H1 (cell line): Measurements from ENCODE around the gene GALNT7. TPM values are rescaled to one million over a fixed set of nuclear protein-coding genes. Genes with fewer than 3 reads are reported as not detected.

Experiments
- CTCF ChIA-PET: fragments of 300-600 bp; sonication (Branson Sonifier 250); formaldehyde crosslinking; loops from one replicate; lab custom pipeline; 2021; ENCODE audit not compliant: partially characterized antibody; lab: Charles Lee
- POLR2A ChIA-PET: fragments of 300-600 bp; sonication (Branson Sonifier 250); formaldehyde crosslinking; loops from one replicate; lab custom pipeline; 2021; ENCODE audit warnings: inconsistent platforms; ENCODE audit not compliant: partially characterized antibody; lab: Charles Lee
- DNase-seq, 2 experiments: peaks; one replicate each; pipeline versions ENCODE4 v3.0.0 to v3.0.0-alpha.2; 2010 to 2022; ENCODE audit warnings: low spot score in 2 of 2, low read depth in 1 of 2, mixed read lengths in 1 of 2
- FAIRE-seq: peaks from 2 replicates; lab custom pipeline; 2011; peaks lifted over from hg19 to GRCh38; lab: Jason Lieb, UNC
- H2AFZ ChIP-seq: 2 replicates; pipeline ENCODE4 v1.8.1; 2012; ENCODE audit warnings: low read length, inconsistent platforms
- H2AK5ac ChIP-seq: 2 replicates; pipeline ENCODE4 v1.6.1; 2013; ENCODE audit warnings: low read depth, low read length
- H2BK120ac ChIP-seq: replicated peaks from 2 replicates; pipeline ENCODE3; 2013; ENCODE audit warnings: low read depth, low read length, inconsistent platforms
- H2BK12ac ChIP-seq: 2 replicates; pipeline ENCODE4 v1.6.1; 2013; ENCODE audit warnings: low read depth, low read length
- H2BK15ac ChIP-seq: 2 replicates; pipeline ENCODE4 v1.6.1; 2013; ENCODE audit warnings: low read length
- H2BK20ac ChIP-seq: 2 replicates; pipeline ENCODE4 v1.6.1; 2013; ENCODE audit warnings: low read length
- H2BK5ac ChIP-seq: 2 replicates; pipeline ENCODE4 v1.6.1; 2013; ENCODE audit warnings: low read depth, low read length
- H3K14ac ChIP-seq: 2 replicates; pipeline ENCODE4 v1.6.1; 2013; ENCODE audit warnings: inconsistent platforms; ENCODE audit not compliant: insufficient read length
- H3K18ac ChIP-seq: 2 replicates; pipeline ENCODE4 v1.6.1; 2013; ENCODE audit warnings: low read length; ENCODE audit errors: extremely low read depth
- H3K23ac ChIP-seq: 2 replicates; pipeline ENCODE4 v1.6.1; 2013; ENCODE audit warnings: inconsistent platforms; ENCODE audit not compliant: insufficient read length
- H3K23me2 ChIP-seq: 2 replicates; pipeline ENCODE4 v1.6.1; 2013; ENCODE audit warnings: low read depth, low read length
- H3K27ac ChIP-seq: 2 replicates; pipeline ENCODE4 v1.6.1; 2011; ENCODE audit warnings: low read depth, low read length, inconsistent platforms
- H3K27me3 ChIP-seq, 4 experiments: replicated peaks in 1 of 4; 1 replicate in 1 of 4; 2 replicates in 3 of 4; pipeline versions ENCODE4 v1.6.1 to v1.8.1; 2011 to 2013; ENCODE audit warnings: low read length in 3 of 4, mild to moderate bottlenecking in 3 of 4, inconsistent platforms in 2 of 4, mixed read lengths in 2 of 4, moderate library complexity in 1 of 4; ENCODE audit not compliant: control insufficient read depth in 3 of 4, insufficient read depth in 3 of 4; ENCODE audit errors: extremely low read depth in 1 of 4
- H3K36me3 ChIP-seq, 4 experiments: 2 replicates each; pipeline versions ENCODE4 v1.6.1 to v1.8.1; 2011 to 2013; ENCODE audit warnings: mild to moderate bottlenecking in 4 of 4, low read length in 3 of 4, moderate library complexity in 2 of 4, control low read depth in 1 of 4, inconsistent platforms in 1 of 4; ENCODE audit not compliant: insufficient read depth in 4 of 4, control insufficient read depth in 2 of 4
- H3K4ac ChIP-seq: replicated peaks from 2 replicates; pipeline ENCODE3; 2013; ENCODE audit warnings: low read length, low read depth, mixed read lengths, inconsistent platforms; ENCODE audit not compliant: insufficient read length
- H3K4me1 ChIP-seq, 4 experiments: replicated peaks in 1 of 4; 1 replicate in 1 of 4; 2 replicates in 3 of 4; pipeline versions ENCODE4 v1.6.1 to v1.8.1; 2011 to 2013; ENCODE audit warnings: low read length in 3 of 4, inconsistent platforms in 2 of 4, mixed read lengths in 1 of 4; ENCODE audit not compliant: insufficient read depth in 4 of 4, control insufficient read depth in 3 of 4
- H3K4me2 ChIP-seq, 2 experiments: 2 replicates each; pipeline versions ENCODE4 v1.6.1 to v1.8.1; 2011 to 2013; ENCODE audit warnings: low read depth in 2 of 2, low read length in 2 of 2, control low read depth in 1 of 2, inconsistent platforms in 1 of 2, mild to moderate bottlenecking in 1 of 2; ENCODE audit not compliant: insufficient read depth in 1 of 2
- H3K4me3 ChIP-seq, 4 experiments: fragments of 200-600, 300-600 bp in 1 of 4; sonication (generic), shearing (Covaris generic), sonication (Bioruptor Twin) in 1 of 4; 2 replicates each; pipeline versions ENCODE4 v1.5.1 to v1.8.1; 2011 to 2016; ENCODE audit warnings: low read length in 4 of 4, low read depth in 3 of 4, control low read depth in 2 of 4, inconsistent platforms in 2 of 4, mild to moderate bottlenecking in 2 of 4, mixed read lengths in 1 of 4, moderate library complexity in 1 of 4; ENCODE audit not compliant: insufficient read depth in 2 of 4; ENCODE audit errors: extremely low read depth in 1 of 4
- H3K56ac ChIP-seq: replicated peaks from 2 replicates; pipeline ENCODE3; 2013; ENCODE audit warnings: low read depth, mild to moderate bottlenecking, mixed read lengths, low read length, inconsistent platforms; ENCODE audit not compliant: insufficient read length
- H3K79me1 ChIP-seq: 2 replicates; pipeline ENCODE4 v1.6.1; 2013; ENCODE audit warnings: low read depth, low read length, control low read depth
- H3K79me2 ChIP-seq, 2 experiments: 2 replicates each; pipeline versions ENCODE4 v1.6.1 to v1.8.1; 2012 to 2013; ENCODE audit warnings: low read length in 2 of 2, mild to moderate bottlenecking in 2 of 2, inconsistent platforms in 1 of 2; ENCODE audit not compliant: insufficient read depth in 2 of 2, control insufficient read depth in 1 of 2
- H3K9ac ChIP-seq, 4 experiments: replicated peaks in 1 of 4; 1 replicate in 1 of 4; 2 replicates in 3 of 4; pipeline versions ENCODE4 v1.6.1 to v1.8.1; 2011 to 2013; ENCODE audit warnings: low read depth in 3 of 4, low read length in 3 of 4, control low read depth in 2 of 4, mild to moderate bottlenecking in 2 of 4, moderate library complexity in 2 of 4, inconsistent platforms in 1 of 4; ENCODE audit errors: extremely low read depth in 1 of 4
- H3K9me3 ChIP-seq, 2 experiments: 2 replicates each; pipeline versions ENCODE4 v1.6.1 to v1.8.1; 2012 to 2013; ENCODE audit warnings: mild to moderate bottlenecking in 2 of 2, moderate library complexity in 2 of 2, control low read depth in 1 of 2, inconsistent platforms in 1 of 2, low read depth in 1 of 2, low read length in 1 of 2, mixed read lengths in 1 of 2; ENCODE audit not compliant: insufficient read depth in 2 of 2
- H4K20me1 ChIP-seq, 2 experiments: replicated peaks in 1 of 2; 2 replicates each; pipeline versions ENCODE3 to v1.8.1; 2011 to 2013; ENCODE audit warnings: inconsistent platforms in 2 of 2, low read length in 2 of 2, mild to moderate bottlenecking in 1 of 2; ENCODE audit not compliant: insufficient read depth in 2 of 2, control insufficient read depth in 1 of 2
- H4K5ac ChIP-seq: 2 replicates; pipeline ENCODE4 v1.6.1; 2013; ENCODE audit warnings: low read length, low read depth, mixed read lengths, inconsistent platforms; ENCODE audit not compliant: insufficient read length
- H4K8ac ChIP-seq: 2 replicates; pipeline ENCODE4 v1.8.0; 2013; ENCODE audit warnings: mild to moderate bottlenecking, moderate library complexity, low read length, inconsistent platforms; ENCODE audit not compliant: insufficient read depth; ENCODE audit errors: extremely low read depth
- H4K91ac ChIP-seq: replicated peaks from 2 replicates; pipeline ENCODE3; 2013; ENCODE audit warnings: low read length, mixed read lengths, inconsistent platforms; ENCODE audit not compliant: insufficient read length
- BACH1 ChIP-seq: IDR thresholded peaks from 2 replicates; pipeline ENCODE4 v1.6.1; 2012; ENCODE audit warnings: low read length, improper control_type of control experiment
- BCL11A ChIP-seq, 2 experiments: IDR thresholded peaks; one replicate each; pipeline ENCODE4 v1.6.1; 2011; ENCODE audit warnings: low read depth in 2 of 2, low read length in 2 of 2, mild to moderate bottlenecking in 2 of 2
- E2F6 ChIP-seq: IDR thresholded peaks from 2 replicates; pipeline ENCODE4 v1.6.1; 2012; ENCODE audit warnings: inconsistent platforms
- EGR1 ChIP-seq: IDR thresholded peaks from 2 replicates; pipeline ENCODE4 v1.6.1; 2011; ENCODE audit warnings: low read depth, low read length, borderline replicate concordance
- EP300 ChIP-seq, 2 experiments: IDR thresholded peaks; 1 replicate in 1 of 2; 2 replicates in 1 of 2; pipeline ENCODE4 v1.6.1; 2011 to 2012; ENCODE audit warnings: low read depth in 2 of 2, low read length in 2 of 2, mild to moderate bottlenecking in 2 of 2, borderline replicate concordance in 1 of 2, inconsistent platforms in 1 of 2, moderate library complexity in 1 of 2
- HDAC6 ChIP-seq: IDR thresholded peaks from one replicate; pipeline ENCODE4 v1.7.1; 2012; ENCODE audit warnings: low read depth, mild to moderate bottlenecking, inconsistent platforms, low read length, moderate library complexity
- JUN ChIP-seq: IDR thresholded peaks from 2 replicates; pipeline ENCODE4 v1.6.1; 2011; ENCODE audit warnings: low read depth, mild to moderate bottlenecking, improper control_type of control experiment, low read length
- KDM1A ChIP-seq: fragments of 200-600, 300-600 bp; sonication (generic); IDR thresholded peaks from 2 replicates; pipeline ENCODE4 v1.7.1; 2016; ENCODE audit warnings: mild to moderate bottlenecking, low read length, borderline replicate concordance
- TAF1 ChIP-seq: IDR thresholded peaks from 2 replicates; pipeline ENCODE4 v1.6.1; 2011; ENCODE audit warnings: mild to moderate bottlenecking, low read depth, low read length
- ZNF274 ChIP-seq: IDR thresholded peaks from 2 replicates; pipeline ENCODE4 v1.7.0; 2012; ENCODE audit warnings: low read length, borderline replicate concordance; ENCODE audit errors: extremely low read depth
- WGBS, 2 experiments: shearing (Covaris generic) in 1 of 2; methylation state at CpG; one replicate each; pipeline versions ENCODE4 v1.1.6 to v1.1.7; 2013 to 2015; ENCODE audit warnings: low lambda C conversion rate in 2 of 2, mixed read lengths in 2 of 2, inconsistent platforms in 1 of 2, low coverage in 1 of 2, missing lambda C conversion rate in 1 of 2; ENCODE audit not compliant: insufficient replicate concordance in 2 of 2, insufficient coverage in 1 of 2, insufficient read length in 1 of 2; ENCODE audit errors: extremely low coverage in 1 of 2, missing lambda C conversion rate in 1 of 2; 5-methylcytosine and 5-hydroxymethylcytosine counted together
- polyA plus RNA-seq, 7 experiments: library from polyadenylated mRNA; depleted of rRNA in 3 of 7; stranded (reverse) in 5 of 7; unstranded in 2 of 7; fragments of >200 nt in 5 of 7; fragments of 200-250 nt in 2 of 7; gene quantifications; 1 replicate in 5 of 7; 2 replicates in 1 of 7; 4 replicates in 1 of 7; pipeline versions ENCODE4 v1.2.1 to v1.2.3, GENCODE V29; 2011 to 2013; ENCODE audit warnings: missing spikeins in 2 of 7, mixed read lengths in 2 of 7
- total RNA-seq: library from RNA; stranded (reverse); fragmentation: NEBNext Ultra II Directional; extraction: Animal tissue kit (Norgen Biotek cat#: 25700); gene quantifications from 2 replicates; pipeline ENCODE4 v1.2.1, GENCODE V29; 2021

Gene GALNT7
- total and polyA plus RNA-seq, 2 of the 8 experiments (the other 6 are each of a cell fraction or from before 2014, with no cell fraction given), result 22.4 to 85.5 TPM

- WGBS, 2 experiments, result 72% methylated on average over 4 of the region's 4 CpGs; no CpG with 5 or more reads in 1 of the 2 experiments
- ChIA-PET CTCF (interaction anchor here (0.6 kb wide), 1 partner anchor 62 kb away, joined by 3 read pairs; no protein-coding TSS in a partner anchor), POLR2A (interaction anchor here (1.3 kb wide), 1 partner anchor 12 kb away, joined by 3 read pairs; no protein-coding TSS in a partner anchor)
- H2BK20ac ChIP-seq, result no peak overlapping the region
- no peak overlapping the region for H4K8ac ChIP-seq
- no peaks in the 10 kb centered on the region for H3K23me2 ChIP-seq
- H3K27ac ChIP-seq, result no peak overlapping the region
- H3K36me3 ChIP-seq, result no peaks in the 10 kb centered on the region
- H2AFZ ChIP-seq, result no peak overlapping the region
- no peak overlapping the region for H3K4ac ChIP-seq
- 0 out of 2 replicates have a peak overlapping the region, but pooled peaks have one; percentile 11 for H2AK5ac ChIP-seq
- no peak overlapping the region for H3K4me3 ChIP-seq
- H3K79me1 ChIP-seq, result peaks cover 2% of the 10 kb centered on the region; the same call in 1 of the 2 replicates
- TF ChIP-seq E2F6, result no peak
- no peak for TF ChIP-seq ZNF274
- no peak for TF ChIP-seq JUN
- TF ChIP-seq EGR1, result no peak
- no peak for TF ChIP-seq EP300 (IDR thresholded peaks at IDR 0.05; ENCODE audit: borderline replicate concordance in 1 of 2, low read depth in 2 of 2, low read length in 2 of 2)
- TF ChIP-seq BCL11A (IDR thresholded peaks at IDR 0.05; ENCODE audit: low read depth in 2 of 2, low read length in 2 of 2), result no peak
- no peak for TF ChIP-seq HDAC6
- TF ChIP-seq TAF1, result no peak
- TF ChIP-seq BACH1, result no peak
- TF ChIP-seq KDM1A, result no peak
- H2BK120ac ChIP-seq, result no peak overlapping the region
- no peak overlapping the region for H3K23ac ChIP-seq
- H3K4me1 ChIP-seq, result peaks cover 0 to 9% (median 4%) of the 10 kb centered on the region in 4 experiments; a peak in 5 of 7 replicates
- peaks cover 4 to 96% of the 10 kb centered on the region in 2 experiments; a peak in 3 of 4 replicates for H3K79me2 ChIP-seq
- H4K91ac ChIP-seq, result no peak overlapping the region
- H3K4me2 ChIP-seq, result peak overlapping the region in 1 of 2 experiments; percentile 52; a peak in 2 of 4 replicates
- 0 out of 7 replicates have a peak overlapping the region, but pooled peaks of 1 of the 4 experiments have one; percentile 22 for H3K9ac ChIP-seq
- FAIRE-seq (no peak), DNase-seq (no peak)
- H3K27me3 ChIP-seq, result no peaks in the 10 kb centered on the region
- H3K14ac ChIP-seq, result no peak overlapping the region
- H2BK5ac ChIP-seq, result no peak overlapping the region
- no peak overlapping the region for H3K56ac ChIP-seq
- H4K20me1 ChIP-seq, result peaks cover 0 to 5% of the 10 kb centered on the region in 2 experiments
- H2BK15ac ChIP-seq, result no peak overlapping the region
- H3K9me3 ChIP-seq, result no peaks in the 10 kb centered on the region
- H4K5ac ChIP-seq, result no peak overlapping the region
- H3K18ac ChIP-seq, result no peak overlapping the region
- no peak overlapping the region for H2BK12ac ChIP-seq
These were observed 57.8 kb downstream of the GALNT7 start for GRCh38 chr4:173226401-173226888.
